K562 (cell line): Measurements from ENCODE around the gene DCAF17. TPM values are rescaled to one million over a fixed set of nuclear protein-coding genes. Genes with fewer than 3 reads are reported as not detected.
A peak's percentile ranks its signal among the peaks of the same experiment; 100 is the strongest.

Experiments
- C11orf30 ChIP-seq: fragments of 450-650 bp; IDR thresholded peaks from 2 replicates; pipeline ENCODE4 v1.6.1; 2016; ENCODE audit warnings: low read depth, mild to moderate bottlenecking
- CCAR2 ChIP-seq: fragments of 200-400 bp; formaldehyde crosslinking; IDR thresholded peaks from 2 replicates; pipeline ENCODE4 v1.6.1; 2017; ENCODE audit warnings: mild to moderate bottlenecking, low read depth, low read length
- CREM ChIP-seq: IDR thresholded peaks from 2 replicates; pipeline ENCODE4 v1.6.1; 2014; ENCODE audit warnings: antibody characterized with exemption, low read depth
- HDAC8 ChIP-seq: fragments of 450-650 bp; IDR thresholded peaks from 2 replicates; pipeline ENCODE4 v1.6.1; 2016; ENCODE audit warnings: mild to moderate bottlenecking, missing genetic modification characterization, moderate library complexity, missing compliant biosample characterization
- HES1 ChIP-seq: fragments of 450-650 bp; IDR thresholded peaks from 2 replicates; pipeline ENCODE4 v1.6.1; 2016; ENCODE audit warnings: low read depth, mild to moderate bottlenecking, moderate library complexity
- HNRNPH1 ChIP-seq: fragments of 200-400 bp; formaldehyde crosslinking; optimal IDR thresholded peaks from 2 replicates; pipeline ENCODE3; 2017; ENCODE audit warnings: low read depth, mild to moderate bottlenecking, low read length, moderate library complexity
- KDM5B ChIP-seq: fragments of 200-600 bp; sonication (generic); IDR thresholded peaks from 2 replicates; pipeline ENCODE4 v1.6.1; 2012; ENCODE audit warnings: low read depth, mild to moderate bottlenecking, moderate library complexity, low read length, control low read depth, inconsistent platforms; ENCODE audit not compliant: insufficient replicate concordance
- LCOR ChIP-seq: sonication (generic); formaldehyde crosslinking; IDR thresholded peaks from 2 replicates; pipeline ENCODE4 v1.8.0; 2022; ENCODE audit warnings: mild to moderate bottlenecking, missing genetic modification reagents
- MAFF ChIP-seq: IDR thresholded peaks from 2 replicates; pipeline ENCODE4 v1.6.1; 2012; ENCODE audit warnings: low read length, improper control_type of control experiment
- MXI1 ChIP-seq: IDR thresholded peaks from 2 replicates; pipeline ENCODE4 v1.6.1; 2011; ENCODE audit warnings: low read depth, mild to moderate bottlenecking, improper control_type of control experiment, low read length
- PHB ChIP-seq: fragments of 250-450 bp; sonication (Bioruptor Pico); IDR thresholded peaks from 2 replicates; pipeline ENCODE4 v1.5.0; 2021
- PHF8 ChIP-seq: fragments of 200-600 bp; sonication (generic); IDR thresholded peaks from 2 replicates; pipeline ENCODE4 v1.6.1; 2012; ENCODE audit warnings: mixed run types, mild to moderate bottlenecking, inconsistent platforms, low read length, moderate library complexity, borderline replicate concordance
- RUNX1 ChIP-seq: sonication (generic); IDR thresholded peaks from 2 replicates; pipeline ENCODE4 v1.6.1; 2016; ENCODE audit warnings: antibody characterized with exemption, low read depth
- SMC3 ChIP-seq: conservative IDR thresholded peaks from 2 replicates; pipeline ENCODE4 v1.6.1; 2011; ENCODE audit warnings: low read depth, low read length, improper control_type of control experiment; ENCODE audit not compliant: insufficient read depth
- TRIM28 ChIP-seq: fragments of 450-650 bp; IDR thresholded peaks from 2 replicates; pipeline ENCODE4 v1.6.1; 2017
- TSC22D4 ChIP-seq: fragments of 450-650 bp; IDR thresholded peaks from 2 replicates; pipeline ENCODE4 v1.6.1; 2016; ENCODE audit warnings: missing genetic modification characterization, missing biosample characterization, control low read depth
- VEZF1 ChIP-seq: fragments of 200-800 bp; sonication (Bioruptor generic); IDR thresholded peaks from 2 replicates; pipeline ENCODE4 v1.6.1; 2017; ENCODE audit warnings: missing genetic modification characterization, missing compliant biosample characterization
- ZBTB49 ChIP-seq: sonication (generic); formaldehyde crosslinking; IDR thresholded peaks from 2 replicates; pipeline ENCODE4 v1.8.0; 2022; ENCODE audit warnings: missing genetic modification reagents, mild to moderate bottlenecking, borderline replicate concordance
- ZEB2 ChIP-seq: fragments of 450-650 bp; IDR thresholded peaks from 2 replicates; pipeline ENCODE4 v1.6.1; 2016
- ZFX ChIP-seq: sonication (generic); formaldehyde crosslinking; IDR thresholded peaks from 2 replicates; pipeline ENCODE4 v1.8.0; 2022; ENCODE audit warnings: mild to moderate bottlenecking, missing genetic modification reagents, moderate library complexity
- ZNF280A ChIP-seq: fragments of 450-650 bp; IDR thresholded peaks from 2 replicates; pipeline ENCODE4 v1.6.1; 2018; ENCODE audit warnings: mild to moderate bottlenecking, low read depth; ENCODE audit not compliant: partially characterized antibody
- ZNF324 ChIP-seq: fragments of 250-450 bp; sonication (Bioruptor Pico); IDR thresholded peaks from 2 replicates; pipeline ENCODE4 v1.4.0; 2020; ENCODE audit warnings: mild to moderate bottlenecking
- ZNF436 ChIP-seq: fragments of 250-450, 450-650 bp; sonication (Bioruptor Pico); formaldehyde crosslinking; IDR thresholded peaks from 2 replicates; pipeline ENCODE4 v1.7.0; 2020; ENCODE audit warnings: mild to moderate bottlenecking
- polyA plus RNA-seq, 8 experiments: library from polyadenylated mRNA; depleted of rRNA in 4 of 8; stranded (reverse) in 5 of 8; unstranded in 3 of 8; fragments of >200 nt; fragmentation: Nextera tagmentation in 2 of 8; fragmentation: Illumina TruSeq in 1 of 8; extraction: Ambion mirVana in 2 of 8; extraction: Trizol in 1 of 8; gene quantifications; 2 replicates each; pipeline versions ENCODE4 v1.2.1 to v1.2.3, GENCODE V29; 2011 to 2014; ENCODE audit warnings: inconsistent platforms in 1 of 8, missing spikeins in 1 of 8
- total RNA-seq, 7 experiments: library from RNA; depleted of rRNA in 6 of 7; stranded (reverse); fragments of >200 nt in 6 of 7; fragmentation: Illumina TruSeq in 2 of 7; extraction: Trizol in 2 of 7; gene quantifications; 2 replicates each; pipeline versions ENCODE4 v1.2.1 to v1.2.3, GENCODE V29; 2011 to 2021; ENCODE audit warnings: low replicate concordance in 1 of 7

Gene DCAF17
- total and polyA plus RNA-seq, 9 of the 15 experiments (the other 6 are each of a cell fraction or from before 2014, with no cell fraction given), result 10.0 to 38.5 (median 27.1) TPM

GRCh38 chr2:171522052-171522787, 88.2 kb downstream of the DCAF17 start, which contains the start of gene CYBRD1 (continued):
- TF ChIP-seq VEZF1 (CRISPR knock-in tag), result peak; percentile 88
- no peak for TF ChIP-seq HES1
- no peak for TF ChIP-seq ZEB2
- 0 out of 2 replicates have a peak, but pooled peaks have one; percentile 2 for TF ChIP-seq SMC3
- no peak for TF ChIP-seq CCAR2
- TF ChIP-seq RUNX1, result no peak
- no peak for TF ChIP-seq HNRNPH1
- peak; percentile 5 for TF ChIP-seq ZNF280A
- TF ChIP-seq CREM, result peak; percentile 37; the same call in 1 of the 2 replicates
- TF ChIP-seq ZNF436 (CRISPR knock-in tag), result no peak
- peak; percentile 61 for TF ChIP-seq ZFX (CRISPR knock-in tag)
- peak; percentile 78 for TF ChIP-seq KDM5B
- TF ChIP-seq ZBTB49 (CRISPR knock-in tag), result peak; percentile 80; the same call in 1 of the 2 replicates
- no peak; the same call in 1 of the 2 replicates for TF ChIP-seq PHB (CRISPR knock-in tag)
- TF ChIP-seq MAFF, result no peak
- 0 out of 2 replicates have a peak, but pooled peaks have one; percentile 5 for TF ChIP-seq HDAC8
- no peak for TF ChIP-seq TSC22D4 (tag)
- TF ChIP-seq TRIM28, result peak; percentile 74; the same call in 1 of the 2 replicates
- TF ChIP-seq LCOR (CRISPR knock-in tag), result no peak; the same call in 1 of the 2 replicates
- TF ChIP-seq ZNF324 (CRISPR knock-in tag), result no peak
- peak; percentile 74 for TF ChIP-seq PHF8
- no peak for TF ChIP-seq MXI1
- no peak for TF ChIP-seq C11orf30
